ENCODE data around the gene BSG.
A peak's percentile ranks its signal among the peaks of the same experiment; 100 is the strongest.

Gene BSG

DNA sequence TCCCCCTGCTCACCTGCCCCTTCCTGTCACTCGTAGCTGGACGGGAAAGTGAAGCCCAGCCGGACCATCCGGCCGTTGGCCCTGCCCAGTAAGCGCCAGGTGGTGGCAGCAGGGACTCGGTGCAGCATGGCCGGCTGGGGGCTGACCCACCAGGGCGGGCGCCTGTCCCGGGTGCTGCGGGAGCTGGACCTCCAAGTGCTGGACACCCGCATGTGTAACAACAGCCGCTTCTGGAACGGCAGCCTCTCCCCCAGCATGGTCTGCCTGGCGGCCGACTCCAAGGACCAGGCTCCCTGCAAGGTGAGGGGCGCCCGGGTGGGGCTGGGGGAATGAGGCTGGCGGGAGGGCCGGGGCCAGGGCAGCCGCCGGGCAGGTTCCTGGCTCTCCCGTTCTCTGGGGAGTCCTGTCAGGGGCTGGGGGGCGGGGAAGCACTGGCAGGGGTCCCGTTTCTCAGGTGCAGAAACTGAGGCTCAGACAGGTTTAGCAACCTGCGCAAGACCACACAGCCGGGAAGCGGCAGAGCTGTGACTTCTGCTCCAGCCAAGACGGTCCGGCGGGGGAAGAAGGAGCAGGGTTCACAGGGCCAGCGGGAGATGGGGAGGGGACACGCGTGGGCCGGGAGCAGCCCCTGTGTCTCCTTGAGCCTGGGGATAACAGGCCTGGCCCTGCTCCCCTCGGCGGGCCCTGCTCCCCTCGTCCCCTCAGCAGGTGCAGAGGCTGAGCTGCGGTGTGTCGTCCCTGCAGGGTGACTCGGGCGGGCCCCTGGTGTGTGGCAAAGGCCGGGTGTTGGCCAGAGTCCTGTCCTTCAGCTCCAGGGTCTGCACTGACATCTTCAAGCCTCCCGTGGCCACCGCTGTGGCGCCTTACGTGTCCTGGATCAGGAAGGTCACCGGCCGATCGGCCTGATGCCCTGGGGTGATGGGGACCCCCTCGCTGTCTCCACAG lies 23.2 kb upstream of the BSG start:
- no peak overlapping the region for H3K4me3 ChIP-seq (ENCODE audit: low read depth, low read length)
- in situ Hi-C loops (cut with HindIII; ENCODE audit: low sequenced_read_pairs) = no loop called here
- DNase-seq (ENCODE audit: low read depth, low spot score) = no peak
- TF ChIP-seq CTCF (IDR thresholded peaks at IDR 0.05; ENCODE audit: low read depth, low read length) = no peak

GRCh38 chr19:554817-555216 lies 17.6 kb upstream of the BSG start:
- no peak overlapping the region for H3K4me3 ChIP-seq (ENCODE audit: low read depth, low read length)
- in situ Hi-C loops (cut with HindIII; ENCODE audit: low sequenced_read_pairs) = no loop called here
- TF ChIP-seq CTCF (IDR thresholded peaks at IDR 0.05; ENCODE audit: low read depth, low read length) = no peak
- no peak for DNase-seq (ENCODE audit: low read depth, low spot score)

GRCh38 chr19:555474-555808 lies 17.0 kb upstream of the BSG start:
- H3K4me3 ChIP-seq (ENCODE audit: low read depth, low read length) = no peak overlapping the region
- no peak for DNase-seq (ENCODE audit: low read depth, low spot score)
- no peak for TF ChIP-seq CTCF (IDR thresholded peaks at IDR 0.05; ENCODE audit: low read depth, low read length)
- in situ Hi-C loops (cut with HindIII; ENCODE audit: low sequenced_read_pairs) = no loop called here

DNA sequence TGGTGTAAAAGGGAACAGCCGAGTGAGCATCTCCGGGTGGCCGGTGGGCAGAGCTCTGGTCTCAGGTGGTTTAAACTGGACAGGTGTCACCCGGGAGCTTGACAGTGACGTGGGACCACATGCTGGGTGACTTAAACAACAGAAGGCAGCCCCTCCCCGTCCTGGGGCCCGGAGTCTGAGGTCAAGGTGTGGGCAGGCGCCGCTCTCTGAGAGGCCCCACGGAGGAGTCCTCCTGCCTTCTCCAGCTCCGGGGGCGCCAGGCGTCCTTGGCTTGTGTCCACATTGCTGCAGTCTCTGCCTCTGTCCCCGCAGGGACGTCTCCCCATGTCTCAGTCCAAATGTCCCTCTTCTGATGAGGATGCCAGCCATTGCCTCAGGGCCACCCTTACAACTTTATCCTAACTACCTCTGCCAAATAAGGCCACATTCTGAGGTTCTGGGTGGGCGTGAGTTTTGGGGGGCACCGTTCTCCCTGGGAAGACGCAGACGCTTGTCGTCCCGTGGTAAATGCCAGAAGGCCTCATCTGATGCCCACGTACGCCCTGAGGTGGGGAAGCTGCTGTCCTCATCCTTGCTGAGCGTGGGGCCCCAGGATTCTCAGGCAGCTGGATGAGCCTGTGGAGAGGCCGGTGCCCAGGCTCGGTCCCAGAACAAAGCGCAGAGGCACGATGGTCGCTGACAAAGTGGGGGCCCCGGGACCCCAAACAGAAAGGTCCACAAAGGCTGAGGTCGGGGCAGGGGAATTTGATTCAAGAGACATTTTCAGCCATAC lies 15.6 kb upstream of the BSG start:
- DNase-seq (ENCODE audit: low read depth, low spot score) = no peak
- in situ Hi-C loops (cut with HindIII; ENCODE audit: low sequenced_read_pairs) = no loop called here
- no peak overlapping the region for H3K4me3 ChIP-seq (ENCODE audit: low read depth, low read length)
- no peak for TF ChIP-seq CTCF (IDR thresholded peaks at IDR 0.05; ENCODE audit: low read depth, low read length)

- in situ Hi-C loops (cut with HindIII; ENCODE audit: low sequenced_read_pairs) = no loop called here
- peak; percentile 20 for DNase-seq (ENCODE audit: low read depth, low spot score)
- H3K4me3 ChIP-seq (ENCODE audit: low read depth, low read length) = no peak overlapping the region
- TF ChIP-seq CTCF (IDR thresholded peaks at IDR 0.05; ENCODE audit: low read depth, low read length) = no peak
These were observed 13.5 kb upstream of the BSG start for GRCh38 chr19:558770-559439.

GRCh38 chr19:560121-560520 lies 12.3 kb upstream of the BSG start:
- H3K4me3 ChIP-seq (ENCODE audit: low read depth, low read length) = no peak overlapping the region
- no peak for DNase-seq (ENCODE audit: low read depth, low spot score)
- in situ Hi-C loops (cut with HindIII; ENCODE audit: low sequenced_read_pairs) = no loop called here
- no peak for TF ChIP-seq CTCF (IDR thresholded peaks at IDR 0.05; ENCODE audit: low read depth, low read length)
